Measurements from ENCODE around the gene TMEM131L. TPM values are rescaled to one million over a fixed set of nuclear protein-coding genes. Genes with fewer than 3 reads are reported as not detected.

Gene TMEM131L
- total RNA-seq, 1 donor from 2014 or later = 28.1 TPM

DNA sequence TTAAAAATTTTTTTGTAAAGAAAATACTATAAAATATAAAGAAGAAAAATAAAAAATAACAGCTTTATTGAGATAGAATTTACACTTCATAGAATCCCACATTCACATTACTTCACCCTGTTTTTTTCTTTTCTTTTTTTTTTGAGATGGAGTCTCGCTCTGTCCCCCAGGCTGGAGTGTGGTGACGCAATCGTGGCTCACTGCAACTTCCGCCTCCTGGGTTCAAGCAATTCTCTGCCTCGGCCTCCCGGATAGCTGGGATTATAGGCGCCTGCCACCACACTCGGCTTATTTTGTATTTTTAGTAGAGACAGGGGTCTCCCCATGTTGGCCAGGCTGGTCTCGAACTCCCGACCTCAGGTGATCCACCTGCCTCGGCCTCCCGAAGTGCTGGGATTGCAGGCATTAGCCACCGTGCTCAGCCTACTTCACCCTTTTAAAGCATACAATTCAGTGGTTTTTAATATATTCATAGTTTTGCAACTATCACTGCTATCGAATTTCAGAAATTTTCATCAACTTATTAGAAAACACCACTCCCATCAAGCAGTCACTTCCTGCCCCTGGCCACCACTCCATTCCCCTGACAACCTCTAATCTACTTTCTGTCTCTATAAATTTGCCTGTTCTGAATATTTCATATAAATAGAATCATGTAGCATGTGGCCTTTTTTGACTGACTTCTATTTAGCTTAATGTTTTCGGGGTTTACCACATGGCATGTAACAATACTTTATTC lies 48.7 kb downstream of the TMEM131L start:
- intact Hi-C loops (cut with micrococcal nuclease) = no loop called here
- Mint-ChIP-seq H3K4me1 (ENCODE audit: low read depth) (peaks cover 48% of the 10 kb centered on the region), H3K4me3 (ENCODE audit: low read depth) (no peak overlapping the region), H3K27me3 (ENCODE audit: low read depth) (no peaks in the 10 kb centered on the region), H3K27ac (no peak overlapping the region), H3K36me3 (ENCODE audit: low read depth) (peaks cover 42% of the 10 kb centered on the region), H3K9me3 (no peaks in the 10 kb centered on the region)
- DNase-seq (ENCODE audit: low spot score) = no peak

DNA sequence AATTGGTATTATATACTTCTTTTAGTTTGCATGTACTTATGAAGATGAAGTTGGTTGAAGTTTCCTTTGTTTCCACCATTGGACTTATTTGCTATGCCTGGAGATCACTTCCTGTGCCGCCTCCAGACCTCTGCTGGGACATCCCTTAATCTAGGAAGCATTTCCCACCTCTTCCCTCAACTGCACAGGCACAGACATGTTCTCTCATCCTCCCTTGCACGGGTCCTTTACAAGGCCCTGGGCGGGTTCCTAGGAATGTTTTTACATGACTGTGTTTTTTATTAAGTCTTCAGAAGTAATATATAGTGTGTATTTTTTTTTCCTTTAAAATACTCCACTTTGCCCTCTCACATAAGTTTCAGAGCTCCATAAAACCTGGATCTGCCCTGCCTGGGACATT lies 51.0 kb downstream of the TMEM131L start:
- Mint-ChIP-seq H3K36me3 (ENCODE audit: low read depth) (peaks cover 31% of the 10 kb centered on the region), H3K27ac (peak overlapping the region; percentile 8), H3K4me1 (ENCODE audit: low read depth) (peaks cover 65% of the 10 kb centered on the region), H3K4me3 (ENCODE audit: low read depth) (no peak overlapping the region), H3K27me3 (ENCODE audit: low read depth) (no peaks in the 10 kb centered on the region), H3K9me3 (no peaks in the 10 kb centered on the region)
- intact Hi-C loops (cut with micrococcal nuclease) = no loop called here
- no peak for DNase-seq (ENCODE audit: low spot score)

DNA sequence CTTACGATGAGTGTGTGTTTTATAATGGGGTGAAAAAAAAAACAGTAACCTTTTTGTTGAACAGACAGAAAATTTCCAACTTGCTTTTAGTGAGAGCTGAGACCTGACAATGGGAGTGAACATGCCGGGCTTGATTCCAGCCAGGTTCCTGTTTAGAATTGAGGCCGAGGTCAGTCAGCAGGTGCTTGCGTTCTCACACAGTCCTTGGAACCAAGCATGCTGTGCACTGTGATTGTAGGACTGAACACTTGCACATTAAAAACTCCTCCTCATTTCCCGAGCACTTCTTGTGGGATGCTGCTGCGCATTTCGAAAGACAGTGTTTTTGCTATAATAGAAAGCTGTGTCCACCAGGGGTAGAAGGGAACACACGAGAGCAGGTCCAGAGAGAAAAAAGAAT lies 51.8 kb downstream of the TMEM131L start:
- peak overlapping the region; percentile 66 for H3K4me3 Mint-ChIP-seq (ENCODE audit: low read depth)
- no peaks in the 10 kb centered on the region for H3K9me3 Mint-ChIP-seq
- peaks cover 27% of the 10 kb centered on the region for H3K36me3 Mint-ChIP-seq (ENCODE audit: low read depth)
- intact Hi-C loops (cut with micrococcal nuclease) = loop anchor here (1.0 kb wide), 1 partner anchor 21 kb away; no protein-coding TSS in a partner anchor
- no peaks in the 10 kb centered on the region for H3K27me3 Mint-ChIP-seq (ENCODE audit: low read depth)
- H3K27ac Mint-ChIP-seq = peak overlapping the region; percentile 88
- H3K4me1 Mint-ChIP-seq (ENCODE audit: low read depth) = peaks cover 69% of the 10 kb centered on the region
- DNase-seq (ENCODE audit: low spot score) = no peak

DNA sequence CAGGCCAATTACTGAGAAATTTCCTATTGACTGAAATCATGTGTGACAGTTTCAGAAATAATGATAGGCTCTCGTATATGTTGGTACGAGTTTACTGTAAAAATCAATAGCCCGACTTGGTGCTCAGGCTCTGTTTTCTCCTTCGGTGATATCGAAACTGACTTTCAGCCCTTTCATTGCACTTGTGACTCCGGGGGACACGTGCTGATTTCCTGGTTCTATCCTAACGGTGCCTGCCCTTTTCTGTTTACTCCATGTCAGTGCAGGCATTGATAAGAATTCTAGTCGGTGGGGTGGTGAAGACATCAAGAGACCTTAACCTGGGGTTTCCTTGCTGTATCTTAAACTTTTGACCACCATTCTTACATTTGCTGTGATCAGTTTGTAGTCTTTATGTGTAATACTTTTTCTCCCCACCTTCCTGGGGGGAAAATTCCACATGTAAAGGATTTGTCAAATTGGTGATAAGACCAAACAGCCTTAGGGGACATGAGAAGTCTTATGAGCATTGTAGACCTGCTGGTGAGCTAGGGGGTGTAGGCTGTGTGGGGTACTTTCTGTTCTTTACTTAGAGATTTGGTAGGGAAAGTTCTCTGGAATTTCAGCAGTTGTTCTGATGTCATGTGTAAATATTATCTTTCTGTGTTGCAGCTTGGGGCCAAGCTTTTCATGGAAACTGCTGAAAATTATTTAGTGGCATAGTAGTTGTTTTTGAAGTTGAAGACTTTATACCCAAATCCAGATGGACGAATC lies 52.7 kb downstream of the TMEM131L start:
- intact Hi-C loops (cut with micrococcal nuclease) = loop anchor here (1.0 kb wide), 1 partner anchor 22 kb away; no protein-coding TSS in a partner anchor
- no peak for DNase-seq (ENCODE audit: low spot score)
- Mint-ChIP-seq H3K4me1 (ENCODE audit: low read depth) (peaks cover 73% of the 10 kb centered on the region), H3K36me3 (ENCODE audit: low read depth) (peaks cover 24% of the 10 kb centered on the region), H3K9me3 (no peaks in the 10 kb centered on the region), H3K4me3 (ENCODE audit: low read depth) (peak overlapping the region; percentile 66), H3K27me3 (ENCODE audit: low read depth) (no peaks in the 10 kb centered on the region), H3K27ac (peak overlapping the region; percentile 88)

DNA sequence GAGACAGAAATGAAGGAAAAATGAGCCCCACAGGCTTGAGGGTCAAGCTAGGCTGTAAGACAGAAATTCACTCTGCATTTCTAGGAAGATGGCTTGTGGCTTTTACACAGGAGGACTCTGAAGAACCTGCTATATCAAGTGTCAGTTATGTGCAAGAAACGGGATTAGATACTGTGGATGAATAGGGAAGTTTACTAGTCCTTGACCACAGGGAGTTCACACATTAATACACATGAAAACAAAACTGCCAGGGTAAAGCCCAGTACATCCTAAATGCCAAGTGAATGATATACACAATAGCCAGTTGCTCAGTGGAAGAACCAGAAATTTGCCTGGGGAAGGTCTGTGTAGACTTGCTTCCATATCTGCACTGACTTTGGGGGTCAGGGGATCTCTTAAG lies 53.5 kb downstream of the TMEM131L start:
- Mint-ChIP-seq H3K4me1 (ENCODE audit: low read depth) (peaks cover 76% of the 10 kb centered on the region), H3K36me3 (ENCODE audit: low read depth) (peaks cover 26% of the 10 kb centered on the region), H3K27ac (peak overlapping the region; percentile 88), H3K9me3 (no peaks in the 10 kb centered on the region), H3K27me3 (ENCODE audit: low read depth) (no peaks in the 10 kb centered on the region), H3K4me3 (ENCODE audit: low read depth) (no peak overlapping the region)
- no peak for DNase-seq (ENCODE audit: low spot score)
- intact Hi-C loops (cut with micrococcal nuclease) = loop anchor here (5.0 kb wide), 1 partner anchor 402 kb away; no protein-coding TSS in a partner anchor

DNA sequence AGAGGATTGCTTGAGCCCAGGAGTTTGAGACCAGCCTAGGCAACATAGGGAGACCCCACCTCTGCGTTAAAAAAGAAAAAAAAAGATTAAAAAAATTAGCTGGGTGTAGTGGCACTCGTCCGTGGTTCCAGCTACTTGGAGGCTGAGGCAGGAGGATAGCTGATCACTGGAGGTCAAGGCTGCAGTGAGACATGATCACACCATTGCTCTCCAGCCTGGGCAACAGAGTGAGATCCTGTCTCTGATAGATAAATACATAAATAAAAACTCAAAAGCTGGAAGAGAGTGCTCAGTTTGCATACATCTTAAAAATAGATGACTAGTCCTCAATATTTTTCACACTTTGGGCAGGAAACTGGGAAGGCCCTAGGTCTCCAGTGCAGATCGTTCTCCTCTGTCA lies 54.1 kb downstream of the TMEM131L start:
- Mint-ChIP-seq H3K27me3 (ENCODE audit: low read depth) (no peaks in the 10 kb centered on the region), H3K4me1 (ENCODE audit: low read depth) (peaks cover 79% of the 10 kb centered on the region), H3K4me3 (ENCODE audit: low read depth) (no peak overlapping the region), H3K9me3 (no peaks in the 10 kb centered on the region), H3K27ac (peak overlapping the region; percentile 98), H3K36me3 (ENCODE audit: low read depth) (peaks cover 23% of the 10 kb centered on the region)
- no peak for DNase-seq (ENCODE audit: low spot score)
- intact Hi-C loops (cut with micrococcal nuclease) = loop anchor here (5.0 kb wide), 1 partner anchor 403 kb away; no protein-coding TSS in a partner anchor

DNA sequence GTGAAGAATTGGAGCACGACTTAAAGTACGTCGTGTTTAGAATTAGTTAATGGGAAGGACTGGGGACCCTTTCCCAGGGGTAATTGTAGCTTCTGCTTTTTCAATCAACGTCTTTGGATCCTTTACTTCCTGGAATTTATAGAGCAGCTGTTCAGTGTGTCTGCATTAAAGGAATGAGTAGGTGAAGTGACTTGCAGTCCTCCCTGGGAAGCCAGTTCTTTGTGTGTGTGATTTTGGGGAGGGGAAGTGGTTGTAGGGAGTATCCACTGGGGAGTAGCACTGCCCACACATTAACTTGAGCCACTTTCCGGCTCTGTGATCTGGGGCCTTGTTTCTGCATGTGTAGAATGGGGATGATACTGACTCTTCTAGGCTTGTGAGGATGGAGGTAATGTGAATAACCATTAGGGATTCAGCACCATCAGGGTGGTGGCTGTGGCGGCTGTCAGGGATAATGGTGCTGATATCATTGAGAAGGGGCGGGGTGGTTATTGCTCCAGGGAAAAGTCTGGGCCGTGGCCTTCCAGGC lies 54.7 kb downstream of the TMEM131L start:
- Mint-ChIP-seq H3K27me3 (ENCODE audit: low read depth) (no peaks in the 10 kb centered on the region), H3K36me3 (ENCODE audit: low read depth) (peaks cover 20% of the 10 kb centered on the region), H3K27ac (peak overlapping the region; percentile 98), H3K4me3 (ENCODE audit: low read depth) (peak overlapping the region; percentile 20), H3K4me1 (ENCODE audit: low read depth) (peaks cover 78% of the 10 kb centered on the region), H3K9me3 (no peaks in the 10 kb centered on the region)
- DNase-seq (ENCODE audit: low spot score) = no peak
- intact Hi-C loops (cut with micrococcal nuclease) = loop anchor here (5.0 kb wide), 1 partner anchor 404 kb away; no protein-coding TSS in a partner anchor

DNA sequence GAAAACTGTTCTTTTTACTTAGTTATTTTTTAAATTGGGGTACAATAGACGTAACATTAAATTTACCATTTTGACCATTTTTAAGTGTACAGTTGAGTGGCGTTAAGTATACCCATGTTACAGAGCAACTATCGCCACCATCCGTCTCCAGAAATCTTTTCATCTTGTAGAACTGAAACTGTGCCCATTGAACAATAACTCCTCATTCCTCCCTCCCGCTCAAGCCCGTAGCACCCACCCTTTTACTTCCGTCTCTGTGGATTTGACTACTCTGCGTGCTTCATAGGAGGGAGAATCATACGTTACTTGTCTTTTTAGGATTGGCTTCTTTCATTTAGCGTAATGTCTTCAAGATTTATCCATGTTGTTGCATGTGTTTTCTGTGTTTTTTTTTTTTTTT lies 55.3 kb downstream of the TMEM131L start:
- H3K27me3 Mint-ChIP-seq (ENCODE audit: low read depth) = no peaks in the 10 kb centered on the region
- peak overlapping the region; percentile 98 for H3K27ac Mint-ChIP-seq
- intact Hi-C loops (cut with micrococcal nuclease) = loop anchor here (5.0 kb wide), 1 partner anchor 404 kb away; no protein-coding TSS in a partner anchor
- peaks cover 81% of the 10 kb centered on the region for H3K4me1 Mint-ChIP-seq (ENCODE audit: low read depth)
- H3K4me3 Mint-ChIP-seq (ENCODE audit: low read depth) = peak overlapping the region; percentile 71
- peaks cover 24% of the 10 kb centered on the region for H3K36me3 Mint-ChIP-seq (ENCODE audit: low read depth)
- DNase-seq (ENCODE audit: low spot score) = no peak
- H3K9me3 Mint-ChIP-seq = no peaks in the 10 kb centered on the region

DNA sequence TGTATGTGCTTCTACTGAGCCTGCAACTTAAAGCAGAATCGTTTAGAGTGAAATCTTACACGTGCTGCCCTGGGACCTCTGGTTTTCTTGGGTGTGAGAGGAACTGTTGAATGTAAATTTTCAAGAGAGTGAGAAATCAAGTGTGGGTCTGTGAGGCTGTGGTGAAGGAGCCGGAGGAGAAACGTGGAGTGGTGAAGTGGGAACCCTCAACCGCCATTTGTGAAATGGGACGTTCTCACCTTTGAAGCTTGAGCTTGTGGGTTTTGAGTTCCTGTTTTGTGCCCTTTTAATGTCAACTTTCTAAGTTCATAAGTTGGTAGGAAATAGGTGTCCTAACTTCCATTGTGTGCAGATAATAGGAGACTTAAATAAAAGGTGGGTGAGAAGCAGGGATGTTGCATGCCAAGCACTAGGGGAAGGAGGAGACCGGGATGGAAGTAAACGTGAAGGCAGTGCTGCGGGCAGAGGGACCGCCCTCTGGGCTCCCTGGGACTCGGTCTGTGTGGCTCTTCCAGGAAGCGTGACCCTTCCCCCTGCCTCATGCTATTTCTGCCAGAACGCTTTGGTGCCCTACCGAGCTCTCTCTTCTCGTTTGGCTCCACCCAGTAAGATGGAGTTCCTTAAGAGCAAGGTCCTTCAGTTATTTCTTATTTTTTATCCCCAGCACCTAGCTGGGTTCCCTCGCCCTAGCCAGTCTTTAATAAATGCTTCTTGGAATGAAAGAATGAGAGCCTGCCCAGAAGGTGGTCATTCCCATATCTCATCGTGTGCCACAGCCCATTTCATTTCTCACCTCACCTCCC lies 56.0 kb downstream of the TMEM131L start:
- peak; percentile 60 for DNase-seq (ENCODE audit: low spot score)
- peaks cover 24% of the 10 kb centered on the region for H3K36me3 Mint-ChIP-seq (ENCODE audit: low read depth)
- no peaks in the 10 kb centered on the region for H3K9me3 Mint-ChIP-seq
- intact Hi-C loops (cut with micrococcal nuclease) = loop anchor here (1.0 to 5.0 kb wide), 7 partner anchors 8 to 405 kb away; no protein-coding TSS in a partner anchor
- H3K27me3 Mint-ChIP-seq (ENCODE audit: low read depth) = no peaks in the 10 kb centered on the region
- H3K27ac Mint-ChIP-seq = peak overlapping the region; percentile 98
- H3K4me3 Mint-ChIP-seq (ENCODE audit: low read depth) = peak overlapping the region; percentile 71
- H3K4me1 Mint-ChIP-seq (ENCODE audit: low read depth) = peaks cover 87% of the 10 kb centered on the region

DNA sequence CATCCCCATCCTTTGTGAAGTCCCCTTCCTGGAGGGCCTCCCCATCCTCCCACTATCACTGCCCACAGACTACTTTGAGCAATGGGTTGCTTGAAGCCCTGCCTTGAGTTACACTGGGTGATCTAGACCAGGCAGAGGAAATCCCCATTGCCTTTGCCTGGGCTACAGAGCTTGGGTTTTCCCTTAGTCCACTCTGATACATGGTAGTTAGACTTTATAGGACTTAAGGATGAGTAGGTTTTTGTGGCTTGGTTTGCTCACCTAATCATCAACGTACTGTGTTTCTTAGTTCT lies 56.6 kb downstream of the TMEM131L start:
- peak; percentile 32 for DNase-seq (ENCODE audit: low spot score)
- Mint-ChIP-seq H3K4me3 (ENCODE audit: low read depth) (peak overlapping the region; percentile 71), H3K27ac (peak overlapping the region; percentile 98), H3K9me3 (no peaks in the 10 kb centered on the region), H3K4me1 (ENCODE audit: low read depth) (peaks cover 86% of the 10 kb centered on the region), H3K36me3 (ENCODE audit: low read depth) (peaks cover 28% of the 10 kb centered on the region), H3K27me3 (ENCODE audit: low read depth) (no peaks in the 10 kb centered on the region)
- intact Hi-C loops (cut with micrococcal nuclease) = loop anchor here (1.0 to 5.0 kb wide), 7 partner anchors 8 to 405 kb away; no protein-coding TSS in a partner anchor

DNA sequence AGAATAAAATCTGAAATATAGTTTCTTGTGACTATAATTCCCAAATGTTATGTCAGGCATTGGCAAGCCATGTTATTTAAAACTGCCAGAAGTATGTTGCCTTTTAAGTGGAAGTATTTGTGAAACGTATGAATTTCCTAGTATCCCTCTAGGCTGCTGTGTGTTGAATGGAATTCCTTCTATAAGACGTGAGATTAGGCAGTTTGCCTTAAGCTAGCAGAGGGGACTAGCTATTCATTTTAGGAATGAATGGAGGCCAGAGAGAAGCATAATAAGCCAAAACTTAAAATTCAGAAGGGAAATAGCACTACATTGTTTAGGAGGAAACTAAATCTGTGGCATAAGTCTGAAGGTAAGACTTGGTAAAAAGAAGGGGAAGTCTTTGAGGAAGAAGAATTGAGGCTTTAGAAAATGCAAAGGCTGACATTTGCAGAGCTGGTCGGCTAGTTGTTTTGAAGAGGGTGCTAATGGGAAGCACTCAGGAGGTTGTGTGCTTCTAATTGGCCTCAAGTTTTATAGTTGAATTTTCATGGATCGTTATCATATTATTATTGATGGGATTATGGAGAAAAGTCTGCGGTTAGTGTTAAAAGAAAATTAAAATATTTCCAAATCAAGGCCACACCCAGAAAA lies 57.1 kb downstream of the TMEM131L start:
- Mint-ChIP-seq H3K4me1 (ENCODE audit: low read depth) (peaks cover 86% of the 10 kb centered on the region), H3K9me3 (no peaks in the 10 kb centered on the region), H3K27me3 (ENCODE audit: low read depth) (no peaks in the 10 kb centered on the region), H3K36me3 (ENCODE audit: low read depth) (peaks cover 29% of the 10 kb centered on the region), H3K4me3 (ENCODE audit: low read depth) (peak overlapping the region; percentile 71), H3K27ac (peak overlapping the region; percentile 98)
- intact Hi-C loops (cut with micrococcal nuclease) = loop anchor here (2.0 to 5.0 kb wide), 2 partner anchors 18 to 406 kb away; no protein-coding TSS in a partner anchor
- DNase-seq (ENCODE audit: low spot score) = no peak

DNA sequence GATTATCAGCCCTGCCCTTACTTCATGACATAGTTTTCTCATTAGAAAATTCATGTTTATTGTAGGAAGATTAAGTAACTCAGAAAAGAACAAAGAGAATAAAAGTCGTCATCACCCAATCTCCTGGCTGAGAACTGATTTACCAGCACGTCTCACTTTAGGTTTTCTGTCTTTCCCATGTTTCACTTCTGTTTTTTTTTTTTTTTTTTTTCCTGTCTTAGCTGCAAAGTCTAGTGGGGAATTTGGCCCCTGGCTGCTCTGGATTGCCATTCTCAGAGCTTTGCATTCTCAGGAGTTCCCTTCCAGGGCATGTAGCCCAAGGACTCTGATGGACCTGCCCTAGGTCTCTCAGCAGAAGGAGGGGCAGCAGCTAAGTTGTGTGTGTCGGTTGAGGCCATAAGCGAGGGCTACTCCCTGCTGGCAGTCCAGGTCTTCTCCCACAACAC lies 57.8 kb downstream of the TMEM131L start:
- H3K27me3 Mint-ChIP-seq (ENCODE audit: low read depth) = no peaks in the 10 kb centered on the region
- intact Hi-C loops (cut with micrococcal nuclease) = loop anchor here (2.0 to 5.0 kb wide), 2 partner anchors 17 to 407 kb away; no protein-coding TSS in a partner anchor
- H3K4me3 Mint-ChIP-seq (ENCODE audit: low read depth) = peak overlapping the region; percentile 17
- peaks cover 88% of the 10 kb centered on the region for H3K4me1 Mint-ChIP-seq (ENCODE audit: low read depth)
- H3K9me3 Mint-ChIP-seq = no peaks in the 10 kb centered on the region
- DNase-seq (ENCODE audit: low spot score) = no peak
- peaks cover 29% of the 10 kb centered on the region for H3K36me3 Mint-ChIP-seq (ENCODE audit: low read depth)
- peak overlapping the region; percentile 98 for H3K27ac Mint-ChIP-seq
